A549 (cell line): ENCODE data around the gene ECE1.

ENCODE experiments used
- CTCF ChIP-seq: fragments of >200 bp; sonication (Bioruptor Twin); formaldehyde crosslinking; IDR thresholded peaks from 3 replicates; pipeline ENCODE4 v1.5.1; 2016
- MYC ChIP-seq: IDR thresholded peaks from 2 replicates; pipeline ENCODE4 v1.6.1; 2012; ENCODE audit warnings: mild to moderate bottlenecking, inconsistent platforms, low read length, improper control_type of control experiment, borderline replicate concordance
- POLR2A ChIP-seq: IDR thresholded peaks from 2 replicates; pipeline ENCODE4 v1.6.1; 2012; ENCODE audit warnings: mild to moderate bottlenecking, low read length

- TF ChIP-seq POLR2A (no peak), CTCF (no peak), MYC (no peak)
These were observed 18.1 kb upstream of the ECE1 start for GRCh38 chr1:21308330-21308729.
